Motor neuron (in vitro differentiated cells): ENCODE results near the gene PPP1R14B. TPM values are rescaled to one million over a fixed set of nuclear protein-coding genes. Genes with fewer than 3 reads are reported as not detected.
A peak's percentile ranks its signal among the peaks of the same experiment; 100 is the strongest.

Source experiments
- ATAC-seq, 8 experiments: fragments of 200-7000 bp; cut with Tn5 transposase; replicated peaks in 6 of 8; 2 replicates each; pipeline ENCODE4 v1.8.0; 2021; ENCODE audit warnings: mild to moderate bottlenecking in 8 of 8, moderate library complexity in 8 of 8
- H3K27ac ChIP-seq, 2 donors: fragments of 250-450 bp; sonication (Bioruptor Pico); 2 replicates each; pipeline ENCODE4 v1.9.0; 2021; ENCODE audit warnings: antibody characterized with exemption in 2 of 2, mild to moderate bottlenecking in 2 of 2, moderate library complexity in 1 of 2
- H3K4me1 ChIP-seq, 2 donors: fragments of 250-450 bp; sonication (Bioruptor Pico); replicated peaks in 1 of 2; 2 replicates each; pipeline ENCODE4 v1.6.1; 2021; ENCODE audit warnings: antibody characterized with exemption in 2 of 2, mild to moderate bottlenecking in 2 of 2, moderate library complexity in 1 of 2
- H3K4me3 ChIP-seq, 5 donors: fragments of 250-450 bp; sonication (Bioruptor Pico); 2 replicates each; pipeline ENCODE4 v1.9.0; 2021; ENCODE audit warnings: antibody characterized with exemption in 5 of 5, mild to moderate bottlenecking in 5 of 5, moderate library complexity in 4 of 5
- WGBS, 10 experiments: fragments of 450-650 bp; shearing (Covaris generic); methylation state at CpG; one replicate each; pipeline ENCODE4 v1.0.0; 2022; 5-methylcytosine and 5-hydroxymethylcytosine counted together
- in situ Hi-C, 9 experiments: fragments of 400-800 bp; cut with MboI; loops; one replicate each; pipeline ENCODE4 v1.15.0; 2021; ENCODE audit warnings: low sequenced_read_pairs in 9 of 9, low pct_unique_long_range_greater_than_20kb in 2 of 9; ENCODE audit not compliant: unreplicated experiment in 9 of 9
- total RNA-seq, 8 experiments: library from RNA; unstranded; fragments of 300-600 nt; gene quantifications; 2 replicates each; pipeline versions ENCODE4 v1.2.3 to v1.2.4, GENCODE V29; 2022

Gene PPP1R14B
- total RNA-seq, 8 experiments from 2014 or later: 81.6 to 289 (median 142) TPM

- no peak overlapping the region for H3K4me3 ChIP-seq
- WGBS, 10 experiments: 100% methylated on average over 2 of the region's 30 CpGs; no CpG with 5 or more reads in 9 of the 10 experiments
- in situ Hi-C loops: no loop called here
- peaks cover 0 to 8% of the 10 kb centered on the region in 2 donors for H3K4me1 ChIP-seq
- ATAC-seq: no peak
- no peak overlapping the region for H3K27ac ChIP-seq
These were observed 35.4 kb downstream of the PPP1R14B start for GRCh38 chr11:64211181-64211872.

- no peak for ATAC-seq
- Histone ChIP-seq H3K27ac (no peak overlapping the region), H3K4me3 (no peak overlapping the region), H3K4me1 (peaks cover 0 to 8% of the 10 kb centered on the region in 2 donors)
- in situ Hi-C loops: no loop called here
- 88 to 100% (median 100%) methylated on average over 1 to 4 of the region's 24 CpGs; no CpG with 5 or more reads in 7 of the 10 experiments for WGBS, 10 experiments
These were observed 36.3 kb downstream of the PPP1R14B start for GRCh38 chr11:64210301-64211020.

GRCh38 chr11:64209563-64209843, 37.2 kb downstream of the PPP1R14B start:
- WGBS, 10 experiments: 83 to 100% methylated on average over 1 to 3 of the region's 8 CpGs; no CpG with 5 or more reads in 8 of the 10 experiments
- no peak overlapping the region for H3K4me3 ChIP-seq
- peaks cover 0 to 8% of the 10 kb centered on the region in 2 donors for H3K4me1 ChIP-seq
- no peak overlapping the region for H3K27ac ChIP-seq
- no peak for ATAC-seq
- in situ Hi-C loops: no loop called here

- no peak for ATAC-seq
- Histone ChIP-seq H3K27ac (no peak overlapping the region), H3K4me3 (no peak overlapping the region), H3K4me1 (peaks cover 0 to 8% of the 10 kb centered on the region in 2 donors)
- in situ Hi-C loops: no loop called here
- WGBS, 10 experiments: 66 to 100% (median 81%) methylated on average over 2 to 11 of the region's 18 CpGs; no CpG with 5 or more reads in 4 of the 10 experiments
These were observed 37.8 kb downstream of the PPP1R14B start for GRCh38 chr11:64208796-64209562.

GRCh38 chr11:64208086-64208795, 38.5 kb downstream of the PPP1R14B start:
- ATAC-seq: peak in 3 of 8 experiments; percentile 2 to 6 (median 4)
- H3K27ac ChIP-seq: peak overlapping the region in 1 of 2 donors; percentile 68
- 73 to 100% (median 88%) methylated on average over 1 to 4 of the region's 23 CpGs; no CpG with 5 or more reads in 6 of the 10 experiments for WGBS, 10 experiments

GRCh38 chr11:64207256-64208085, 39.3 kb downstream of the PPP1R14B start:
- ATAC-seq: peak in 7 of 8 experiments; percentile 48 to 80 (median 66)
- in situ Hi-C loops: no loop called here
- WGBS, 10 experiments: 52 to 93% (median 82%) methylated on average over 2 to 5 of the region's 30 CpGs; no CpG with 5 or more reads in 6 of the 10 experiments
- no peak overlapping the region for H3K4me3 ChIP-seq
- peak overlapping the region in 1 of 2 donors; percentile 68 for H3K27ac ChIP-seq
- H3K4me1 ChIP-seq: peaks cover 0 to 8% of the 10 kb centered on the region in 2 donors

More at GRCh38 chr11:64208086-64208795, 38.5 kb downstream of the PPP1R14B start:
- no peak overlapping the region for H3K4me3 ChIP-seq
- H3K4me1 ChIP-seq: peaks cover 0 to 8% of the 10 kb centered on the region in 2 donors
- in situ Hi-C loops: no loop called here

GRCh38 chr11:64206457-64207255, 40.1 kb downstream of the PPP1R14B start, which contains the start of gene FERMT3:
FERMT3 (plus strand) TSS chr11:64206721; CDS start chr11:64207365, 644 bp downstream.
- no peak for ATAC-seq
- H3K27ac ChIP-seq: peak within 1 kb of the TSS in 1 of 2 donors; percentile 68
- peaks cover 0 to 8% of the 10 kb centered on the region in 2 donors for H3K4me1 ChIP-seq
- H3K4me3 ChIP-seq: no peak within 1 kb of the TSS
- WGBS, 10 experiments: 79 to 100% (median 88%) methylated on average over 1 to 10 of the region's 27 CpGs; no CpG with 5 or more reads in 3 of the 10 experiments
- in situ Hi-C loops: no loop called here

GRCh38 chr11:64204464-64204989, 42.2 kb downstream of the PPP1R14B start:
- Histone ChIP-seq H3K4me3 (no peak overlapping the region), H3K27ac (no peak overlapping the region), H3K4me1 (peaks cover 0 to 8% of the 10 kb centered on the region in 2 donors)
- peak; percentile 67 to 93 (median 72) for ATAC-seq
- in situ Hi-C loops: no loop called here
- WGBS, 10 experiments: 10 to 100% (median 55%) methylated on average over 1 to 3 of the region's 7 CpGs; no CpG with 5 or more reads in 5 of the 10 experiments

- no peak overlapping the region for H3K27ac ChIP-seq
- H3K4me1 ChIP-seq: peaks cover 0 to 8% of the 10 kb centered on the region in 2 donors
- WGBS, 10 experiments: 33 to 100% (median 67%) methylated on average over 1 to 15 of the region's 16 CpGs; no CpG with 5 or more reads in 3 of the 10 experiments
- ATAC-seq: no peak
- no peak overlapping the region for H3K4me3 ChIP-seq
- in situ Hi-C loops: no loop called here
These were observed 42.7 kb downstream of the PPP1R14B start for GRCh38 chr11:64204080-64204440.

GRCh38 chr11:64203421-64204079, 43.2 kb downstream of the PPP1R14B start:
- no peak overlapping the region for H3K27ac ChIP-seq
- in situ Hi-C loops: no loop called here
- H3K4me3 ChIP-seq: no peak overlapping the region
- H3K4me1 ChIP-seq: peaks cover 0 to 8% of the 10 kb centered on the region in 2 donors
- ATAC-seq: no peak
- WGBS, 10 experiments: 72 to 100% (median 88%) methylated on average over 2 to 22 of the region's 27 CpGs; no CpG with 5 or more reads in 1 of the 10 experiments
